Cardiac fibroblast (primary cell): ENCODE measurements around the gene CHST13.

Experiments
- DNase-seq, 2 donors: peaks; one replicate each; pipeline versions ENCODE4 v3.0.0 to v3.0.0-alpha.2; 2010; ENCODE audit warnings: low read depth in 2 of 2
- H3K4me3 ChIP-seq, 2 donors: replicated peaks in 1 of 2; 1 replicate in 1 of 2; 2 replicates in 1 of 2; pipeline ENCODE4 v1.5.1; 2011; ENCODE audit warnings: low read depth in 2 of 2, low read length in 2 of 2, mild to moderate bottlenecking in 2 of 2, moderate library complexity in 1 of 2
- CTCF ChIP-seq: IDR thresholded peaks from one replicate; pipeline ENCODE4 v1.5.1; 2011; ENCODE audit warnings: low read depth, mild to moderate bottlenecking, low read length, inconsistent platforms

Gene CHST13

GRCh38 chr3:126503701-126504100 lies 20.3 kb upstream of the CHST13 start:
- TF ChIP-seq CTCF: no peak
- DNase-seq: no peak
- no peak overlapping the region for H3K4me3 ChIP-seq

GRCh38 chr3:126507886-126508285 lies 16.1 kb upstream of the CHST13 start:
- DNase-seq: no peak
- no peak overlapping the region for H3K4me3 ChIP-seq
- no peak for TF ChIP-seq CTCF

GRCh38 chr3:126508564-126508964 lies 15.4 kb upstream of the CHST13 start:
- TF ChIP-seq CTCF: no peak
- DNase-seq: peak in 1 of 2 donors; percentile 33
- H3K4me3 ChIP-seq: no peak overlapping the region

- no peak for DNase-seq
- no peak for TF ChIP-seq CTCF
- H3K4me3 ChIP-seq: no peak overlapping the region
Measured at GRCh38 chr3:126509597-126510307, 14.2 kb upstream of the CHST13 start.

- no peak for TF ChIP-seq CTCF
- no peak overlapping the region for H3K4me3 ChIP-seq
- no peak for DNase-seq
Measured at GRCh38 chr3:126510308-126510910, 13.5 kb upstream of the CHST13 start.

GRCh38 chr3:126511291-126511690 lies 12.7 kb upstream of the CHST13 start:
- TF ChIP-seq CTCF: no peak
- no peak for DNase-seq
- H3K4me3 ChIP-seq: no peak overlapping the region
